GM12872 (cell line): ENCODE data around the gene LAMC2.

Experiments used
- TF ChIP-seq, protein P1 (sequence below): IDR thresholded peaks from 3 replicates; pipeline ENCODE4 v1.5.1; 2011; ENCODE audit warnings: low read depth, mild to moderate bottlenecking, low read length, moderate library complexity; ENCODE audit not compliant: insufficient read depth

Gene LAMC2

DNA sequence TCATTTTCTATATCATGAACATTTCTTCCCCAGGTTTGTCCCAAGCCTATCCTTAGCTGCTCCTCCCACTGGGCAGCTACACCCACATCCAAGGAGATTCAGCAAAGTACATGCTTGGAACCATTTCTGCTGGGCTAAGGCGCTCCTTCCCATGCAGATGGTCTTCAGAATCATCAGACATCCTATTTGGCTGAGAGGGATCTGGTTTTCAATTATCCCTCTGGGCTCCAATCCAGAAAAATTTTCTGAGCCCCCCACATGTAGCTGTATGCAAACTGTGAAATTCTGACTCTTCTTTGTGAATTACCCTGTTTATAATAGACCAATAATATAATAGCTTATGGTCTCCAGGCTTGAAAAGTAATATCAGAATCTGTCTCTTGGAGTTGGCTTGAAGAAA is 99.2 kb downstream of the LAMC2 start:
- TF ChIP-seq, protein P1, sequence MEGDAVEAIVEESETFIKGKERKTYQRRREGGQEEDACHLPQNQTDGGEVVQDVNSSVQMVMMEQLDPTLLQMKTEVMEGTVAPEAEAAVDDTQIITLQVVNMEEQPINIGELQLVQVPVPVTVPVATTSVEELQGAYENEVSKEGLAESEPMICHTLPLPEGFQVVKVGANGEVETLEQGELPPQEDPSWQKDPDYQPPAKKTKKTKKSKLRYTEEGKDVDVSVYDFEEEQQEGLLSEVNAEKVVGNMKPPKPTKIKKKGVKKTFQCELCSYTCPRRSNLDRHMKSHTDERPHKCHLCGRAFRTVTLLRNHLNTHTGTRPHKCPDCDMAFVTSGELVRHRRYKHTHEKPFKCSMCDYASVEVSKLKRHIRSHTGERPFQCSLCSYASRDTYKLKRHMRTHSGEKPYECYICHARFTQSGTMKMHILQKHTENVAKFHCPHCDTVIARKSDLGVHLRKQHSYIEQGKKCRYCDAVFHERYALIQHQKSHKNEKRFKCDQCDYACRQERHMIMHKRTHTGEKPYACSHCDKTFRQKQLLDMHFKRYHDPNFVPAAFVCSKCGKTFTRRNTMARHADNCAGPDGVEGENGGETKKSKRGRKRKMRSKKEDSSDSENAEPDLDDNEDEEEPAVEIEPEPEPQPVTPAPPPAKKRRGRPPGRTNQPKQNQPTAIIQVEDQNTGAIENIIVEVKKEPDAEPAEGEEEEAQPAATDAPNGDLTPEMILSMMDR = no peak

DNA sequence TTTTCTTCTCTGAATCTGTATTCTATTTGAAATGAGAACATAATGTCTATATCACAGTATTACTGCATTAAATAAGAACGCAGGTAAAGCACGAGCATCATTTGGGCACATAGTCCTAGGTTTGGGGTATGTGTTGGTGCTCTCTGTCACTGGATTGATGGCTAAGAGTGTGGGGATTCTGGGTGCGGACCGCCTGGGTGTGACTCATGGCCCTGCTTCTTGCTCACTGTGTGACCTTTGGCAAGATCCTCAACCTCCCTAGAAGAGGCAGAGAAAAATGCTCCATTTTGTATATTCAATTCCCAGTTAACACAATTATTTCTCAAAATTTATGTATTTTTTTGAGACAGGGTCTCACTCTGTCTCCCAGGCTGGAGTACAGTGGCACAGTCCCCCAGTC is 99.7 kb downstream of the LAMC2 start:
- TF ChIP-seq, protein P1 = no peak

DNA sequence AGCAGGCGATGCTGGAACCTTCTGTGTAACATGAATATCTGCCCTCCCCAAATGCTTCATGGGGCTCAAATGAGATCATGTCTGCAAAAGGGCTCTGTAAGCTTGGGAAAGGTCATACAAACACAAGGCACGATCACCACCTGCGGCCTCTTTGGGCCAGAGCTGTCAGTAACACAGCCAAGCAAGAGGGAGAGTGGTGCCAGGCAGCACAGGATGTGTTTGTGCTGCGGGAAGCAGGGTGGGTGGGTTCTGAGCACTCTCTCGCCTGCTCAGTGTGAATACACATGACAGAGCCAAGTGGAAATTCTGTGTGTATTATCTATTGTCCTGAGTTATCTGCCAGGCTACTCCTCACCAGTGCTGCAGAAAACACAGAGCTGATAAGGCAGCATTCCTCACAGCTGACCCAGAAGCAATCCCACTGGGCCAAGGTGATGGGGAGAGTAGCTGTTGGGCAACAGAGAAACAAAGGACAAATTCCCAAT is 101.2 kb downstream of the LAMC2 start:
- TF ChIP-seq, protein P1 = no peak

DNA sequence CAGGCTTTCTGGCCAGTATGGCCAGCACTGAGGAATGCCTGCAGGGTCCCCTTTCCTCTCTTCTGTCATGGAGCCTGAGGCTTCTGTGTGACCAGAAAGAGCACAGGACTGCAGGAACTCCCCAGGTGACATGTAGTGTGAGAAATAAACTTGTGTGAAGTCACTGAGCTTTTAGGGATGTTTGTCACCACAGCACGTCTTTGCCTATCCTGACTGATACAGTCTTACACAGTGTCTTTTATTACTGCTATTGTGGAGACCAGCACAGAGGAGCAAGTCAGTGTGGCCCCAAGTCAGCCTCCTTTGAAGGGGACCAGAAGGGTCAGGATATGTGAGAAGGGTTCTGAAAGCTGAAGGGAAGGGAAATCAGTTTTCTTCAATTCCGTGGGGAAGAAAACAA is 102.5 kb downstream of the LAMC2 start:
- TF ChIP-seq, protein P1 = no peak

DNA sequence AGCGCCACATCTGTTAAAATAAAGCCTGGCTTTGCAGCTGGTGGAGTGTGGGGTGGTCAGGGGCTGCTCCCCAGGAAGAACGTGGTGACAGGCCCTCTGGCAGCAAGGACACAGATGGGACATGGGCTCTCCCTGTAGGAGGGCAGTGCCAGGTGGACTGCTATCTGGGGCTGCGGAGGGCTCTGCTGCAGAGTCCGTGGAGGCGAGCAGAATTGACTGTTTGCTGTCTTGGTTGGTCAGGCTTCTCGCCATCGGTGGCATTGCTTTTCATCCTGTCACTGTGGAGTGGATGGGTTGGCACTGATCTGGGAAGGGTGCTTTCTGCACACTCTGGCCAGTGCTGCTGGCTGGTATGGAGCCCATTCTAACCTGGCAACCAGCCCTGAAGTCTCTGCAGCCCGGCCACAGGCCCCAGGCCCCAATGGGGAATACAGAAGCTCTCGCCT is 103.0 kb downstream of the LAMC2 start:
- TF ChIP-seq, protein P1 = no peak

DNA sequence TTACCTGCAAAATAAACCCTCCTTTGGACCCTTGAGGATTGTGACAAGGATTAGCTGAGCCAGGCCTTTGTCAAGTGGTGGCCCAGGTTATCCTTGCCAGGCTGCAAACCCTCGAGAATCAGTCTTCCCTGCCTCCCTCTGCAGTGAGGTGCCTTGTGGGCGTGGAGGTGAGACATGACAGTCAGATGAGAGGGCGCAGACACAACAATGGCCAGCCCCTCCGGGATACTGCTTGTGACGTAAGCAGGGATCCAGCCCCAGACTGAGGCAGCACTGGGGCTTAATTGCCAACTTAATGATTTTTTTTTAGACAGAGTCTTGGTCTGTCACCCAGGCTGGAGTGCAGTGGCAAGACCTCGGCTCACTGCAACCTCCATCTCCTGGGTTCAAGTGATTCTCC is 104.6 kb downstream of the LAMC2 start:
- TF ChIP-seq, protein P1 = no peak

DNA sequence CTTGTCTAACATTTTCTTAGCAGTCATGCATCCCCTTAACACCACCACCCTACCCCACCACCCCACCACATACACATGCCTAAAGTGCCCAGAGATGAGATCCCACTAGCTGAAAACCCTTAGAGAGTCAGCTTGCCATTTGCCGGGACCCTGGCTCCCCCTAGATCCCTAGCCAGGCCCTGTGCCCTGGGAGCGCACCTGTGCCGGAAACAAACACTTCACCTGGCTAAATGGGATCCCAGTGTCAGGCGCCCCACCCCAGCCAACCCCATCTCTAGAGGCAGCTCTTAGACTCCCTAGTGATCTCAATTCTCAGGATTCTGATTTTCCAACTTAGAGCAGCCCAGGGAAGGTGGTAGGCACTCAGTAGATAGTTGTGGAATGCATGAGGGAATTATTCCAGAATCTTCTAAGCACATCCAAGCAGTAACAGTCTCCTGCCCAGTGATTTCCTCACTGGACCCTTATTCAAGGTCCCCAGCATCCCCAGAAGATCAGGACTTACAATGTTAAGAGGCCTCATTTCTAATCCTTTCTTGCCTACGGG is 105.2 kb downstream of the LAMC2 start:
- TF ChIP-seq, protein P1 = no peak
